H1 (cell line): ENCODE measurements around the gene TMEM225. TPM values are rescaled to one million over a fixed set of nuclear protein-coding genes. Genes with fewer than 3 reads are reported as not detected.

Experiments
- CTCF ChIA-PET: fragments of 300-600 bp; sonication (Branson Sonifier 250); formaldehyde crosslinking; loops from one replicate; lab custom pipeline; 2021; ENCODE audit not compliant: partially characterized antibody; lab: Charles Lee
- POLR2A ChIA-PET: fragments of 300-600 bp; sonication (Branson Sonifier 250); formaldehyde crosslinking; loops from one replicate; lab custom pipeline; 2021; ENCODE audit warnings: inconsistent platforms; ENCODE audit not compliant: partially characterized antibody; lab: Charles Lee
- DNase-seq, 2 experiments: peaks; one replicate each; pipeline versions ENCODE4 v3.0.0 to v3.0.0-alpha.2; 2010 to 2022; ENCODE audit warnings: low spot score in 2 of 2, low read depth in 1 of 2, mixed read lengths in 1 of 2
- FAIRE-seq: peaks from 2 replicates; lab custom pipeline; 2011; peaks lifted over from hg19 to GRCh38; lab: Jason Lieb, UNC
- H2AFZ ChIP-seq: 2 replicates; pipeline ENCODE4 v1.8.1; 2012; ENCODE audit warnings: low read length, inconsistent platforms
- H2AK5ac ChIP-seq: 2 replicates; pipeline ENCODE4 v1.6.1; 2013; ENCODE audit warnings: low read depth, low read length
- H2BK120ac ChIP-seq: replicated peaks from 2 replicates; pipeline ENCODE3; 2013; ENCODE audit warnings: low read depth, low read length, inconsistent platforms
- H2BK12ac ChIP-seq: 2 replicates; pipeline ENCODE4 v1.6.1; 2013; ENCODE audit warnings: low read depth, low read length
- H2BK15ac ChIP-seq: 2 replicates; pipeline ENCODE4 v1.6.1; 2013; ENCODE audit warnings: low read length
- H2BK20ac ChIP-seq: 2 replicates; pipeline ENCODE4 v1.6.1; 2013; ENCODE audit warnings: low read length
- H2BK5ac ChIP-seq: 2 replicates; pipeline ENCODE4 v1.6.1; 2013; ENCODE audit warnings: low read depth, low read length
- H3K14ac ChIP-seq: 2 replicates; pipeline ENCODE4 v1.6.1; 2013; ENCODE audit warnings: inconsistent platforms; ENCODE audit not compliant: insufficient read length
- H3K18ac ChIP-seq: 2 replicates; pipeline ENCODE4 v1.6.1; 2013; ENCODE audit warnings: low read length; ENCODE audit errors: extremely low read depth
- H3K23ac ChIP-seq: 2 replicates; pipeline ENCODE4 v1.6.1; 2013; ENCODE audit warnings: inconsistent platforms; ENCODE audit not compliant: insufficient read length
- H3K23me2 ChIP-seq: 2 replicates; pipeline ENCODE4 v1.6.1; 2013; ENCODE audit warnings: low read depth, low read length
- H3K27ac ChIP-seq: 2 replicates; pipeline ENCODE4 v1.6.1; 2011; ENCODE audit warnings: low read depth, low read length, inconsistent platforms
- H3K27me3 ChIP-seq, 4 experiments: replicated peaks in 1 of 4; 1 replicate in 1 of 4; 2 replicates in 3 of 4; pipeline versions ENCODE4 v1.6.1 to v1.8.1; 2011 to 2013; ENCODE audit warnings: low read length in 3 of 4, mild to moderate bottlenecking in 3 of 4, inconsistent platforms in 2 of 4, mixed read lengths in 2 of 4, moderate library complexity in 1 of 4; ENCODE audit not compliant: control insufficient read depth in 3 of 4, insufficient read depth in 3 of 4; ENCODE audit errors: extremely low read depth in 1 of 4
- H3K36me3 ChIP-seq, 4 experiments: 2 replicates each; pipeline versions ENCODE4 v1.6.1 to v1.8.1; 2011 to 2013; ENCODE audit warnings: mild to moderate bottlenecking in 4 of 4, low read length in 3 of 4, moderate library complexity in 2 of 4, control low read depth in 1 of 4, inconsistent platforms in 1 of 4; ENCODE audit not compliant: insufficient read depth in 4 of 4, control insufficient read depth in 2 of 4
- H3K4ac ChIP-seq: replicated peaks from 2 replicates; pipeline ENCODE3; 2013; ENCODE audit warnings: low read length, low read depth, mixed read lengths, inconsistent platforms; ENCODE audit not compliant: insufficient read length
- H3K4me1 ChIP-seq, 4 experiments: replicated peaks in 1 of 4; 1 replicate in 1 of 4; 2 replicates in 3 of 4; pipeline versions ENCODE4 v1.6.1 to v1.8.1; 2011 to 2013; ENCODE audit warnings: low read length in 3 of 4, inconsistent platforms in 2 of 4, mixed read lengths in 1 of 4; ENCODE audit not compliant: insufficient read depth in 4 of 4, control insufficient read depth in 3 of 4
- H3K4me2 ChIP-seq, 2 experiments: 2 replicates each; pipeline versions ENCODE4 v1.6.1 to v1.8.1; 2011 to 2013; ENCODE audit warnings: low read depth in 2 of 2, low read length in 2 of 2, control low read depth in 1 of 2, inconsistent platforms in 1 of 2, mild to moderate bottlenecking in 1 of 2; ENCODE audit not compliant: insufficient read depth in 1 of 2
- H3K4me3 ChIP-seq, 4 experiments: fragments of 200-600, 300-600 bp in 1 of 4; sonication (generic), shearing (Covaris generic), sonication (Bioruptor Twin) in 1 of 4; 2 replicates each; pipeline versions ENCODE4 v1.5.1 to v1.8.1; 2011 to 2016; ENCODE audit warnings: low read length in 4 of 4, low read depth in 3 of 4, control low read depth in 2 of 4, inconsistent platforms in 2 of 4, mild to moderate bottlenecking in 2 of 4, mixed read lengths in 1 of 4, moderate library complexity in 1 of 4; ENCODE audit not compliant: insufficient read depth in 2 of 4; ENCODE audit errors: extremely low read depth in 1 of 4
- H3K56ac ChIP-seq: replicated peaks from 2 replicates; pipeline ENCODE3; 2013; ENCODE audit warnings: low read depth, mild to moderate bottlenecking, mixed read lengths, low read length, inconsistent platforms; ENCODE audit not compliant: insufficient read length
- H3K79me1 ChIP-seq: 2 replicates; pipeline ENCODE4 v1.6.1; 2013; ENCODE audit warnings: low read depth, low read length, control low read depth
- H3K79me2 ChIP-seq, 2 experiments: 2 replicates each; pipeline versions ENCODE4 v1.6.1 to v1.8.1; 2012 to 2013; ENCODE audit warnings: low read length in 2 of 2, mild to moderate bottlenecking in 2 of 2, inconsistent platforms in 1 of 2; ENCODE audit not compliant: insufficient read depth in 2 of 2, control insufficient read depth in 1 of 2
- H3K9ac ChIP-seq, 4 experiments: replicated peaks in 1 of 4; 1 replicate in 1 of 4; 2 replicates in 3 of 4; pipeline versions ENCODE4 v1.6.1 to v1.8.1; 2011 to 2013; ENCODE audit warnings: low read depth in 3 of 4, low read length in 3 of 4, control low read depth in 2 of 4, mild to moderate bottlenecking in 2 of 4, moderate library complexity in 2 of 4, inconsistent platforms in 1 of 4; ENCODE audit errors: extremely low read depth in 1 of 4
- H3K9me3 ChIP-seq, 2 experiments: 2 replicates each; pipeline versions ENCODE4 v1.6.1 to v1.8.1; 2012 to 2013; ENCODE audit warnings: mild to moderate bottlenecking in 2 of 2, moderate library complexity in 2 of 2, control low read depth in 1 of 2, inconsistent platforms in 1 of 2, low read depth in 1 of 2, low read length in 1 of 2, mixed read lengths in 1 of 2; ENCODE audit not compliant: insufficient read depth in 2 of 2
- H4K20me1 ChIP-seq, 2 experiments: replicated peaks in 1 of 2; 2 replicates each; pipeline versions ENCODE3 to v1.8.1; 2011 to 2013; ENCODE audit warnings: inconsistent platforms in 2 of 2, low read length in 2 of 2, mild to moderate bottlenecking in 1 of 2; ENCODE audit not compliant: insufficient read depth in 2 of 2, control insufficient read depth in 1 of 2
- H4K5ac ChIP-seq: 2 replicates; pipeline ENCODE4 v1.6.1; 2013; ENCODE audit warnings: low read length, low read depth, mixed read lengths, inconsistent platforms; ENCODE audit not compliant: insufficient read length
- H4K8ac ChIP-seq: 2 replicates; pipeline ENCODE4 v1.8.0; 2013; ENCODE audit warnings: mild to moderate bottlenecking, moderate library complexity, low read length, inconsistent platforms; ENCODE audit not compliant: insufficient read depth; ENCODE audit errors: extremely low read depth
- H4K91ac ChIP-seq: replicated peaks from 2 replicates; pipeline ENCODE3; 2013; ENCODE audit warnings: low read length, mixed read lengths, inconsistent platforms; ENCODE audit not compliant: insufficient read length
- BCL11A ChIP-seq, 2 experiments: IDR thresholded peaks; one replicate each; pipeline ENCODE4 v1.6.1; 2011; ENCODE audit warnings: low read depth in 2 of 2, low read length in 2 of 2, mild to moderate bottlenecking in 2 of 2
- HDAC2 ChIP-seq, 2 experiments: fragments of 300-600 bp in 1 of 2; sonication (generic) in 1 of 2; IDR thresholded peaks; 2 replicates each; pipeline ENCODE4 v1.6.1; 2011 to 2012; ENCODE audit warnings: low read depth in 2 of 2, low read length in 2 of 2, mild to moderate bottlenecking in 2 of 2, moderate library complexity in 2 of 2, borderline replicate concordance in 1 of 2, inconsistent platforms in 1 of 2
- KDM1A ChIP-seq: fragments of 200-600, 300-600 bp; sonication (generic); IDR thresholded peaks from 2 replicates; pipeline ENCODE4 v1.7.1; 2016; ENCODE audit warnings: mild to moderate bottlenecking, low read length, borderline replicate concordance
- NRF1 ChIP-seq: IDR thresholded peaks from 2 replicates; pipeline ENCODE4 v1.6.1; 2011; ENCODE audit warnings: mild to moderate bottlenecking, low read depth, low read length, improper control_type of control experiment
- POU5F1 ChIP-seq: IDR thresholded peaks from 2 replicates; pipeline ENCODE4 v1.6.1; 2011; ENCODE audit warnings: low read depth, mild to moderate bottlenecking, low read length, moderate library complexity
- RXRA ChIP-seq: IDR thresholded peaks from 2 replicates; pipeline ENCODE4 v1.6.1; 2011; ENCODE audit warnings: low read depth, mild to moderate bottlenecking, low read length, moderate library complexity; ENCODE audit not compliant: insufficient read depth
- SP2 ChIP-seq: IDR thresholded peaks from 2 replicates; pipeline ENCODE4 v1.6.1; 2012; ENCODE audit warnings: mild to moderate bottlenecking, low read length, inconsistent platforms
- SP4 ChIP-seq: IDR thresholded peaks from 2 replicates; pipeline ENCODE4 v1.6.1; 2012; ENCODE audit warnings: low read length, inconsistent platforms
- WGBS, 2 experiments: shearing (Covaris generic) in 1 of 2; methylation state at CpG; one replicate each; pipeline versions ENCODE4 v1.1.6 to v1.1.7; 2013 to 2015; ENCODE audit warnings: low lambda C conversion rate in 2 of 2, mixed read lengths in 2 of 2, inconsistent platforms in 1 of 2, low coverage in 1 of 2, missing lambda C conversion rate in 1 of 2; ENCODE audit not compliant: insufficient replicate concordance in 2 of 2, insufficient coverage in 1 of 2, insufficient read length in 1 of 2; ENCODE audit errors: extremely low coverage in 1 of 2, missing lambda C conversion rate in 1 of 2; 5-methylcytosine and 5-hydroxymethylcytosine counted together
- polyA plus RNA-seq, 7 experiments: library from polyadenylated mRNA; depleted of rRNA in 3 of 7; stranded (reverse) in 5 of 7; unstranded in 2 of 7; fragments of >200 nt in 5 of 7; fragments of 200-250 nt in 2 of 7; gene quantifications; 1 replicate in 5 of 7; 2 replicates in 1 of 7; 4 replicates in 1 of 7; pipeline versions ENCODE4 v1.2.1 to v1.2.3, GENCODE V29; 2011 to 2013; ENCODE audit warnings: missing spikeins in 2 of 7, mixed read lengths in 2 of 7
- total RNA-seq: library from RNA; stranded (reverse); fragmentation: NEBNext Ultra II Directional; extraction: Animal tissue kit (Norgen Biotek cat#: 25700); gene quantifications from 2 replicates; pipeline ENCODE4 v1.2.1, GENCODE V29; 2021
- TF ChIP-seq, protein P1 (sequence below), 3 experiments: IDR thresholded peaks; 1 replicate in 2 of 3; 2 replicates in 1 of 3; pipeline versions ENCODE4 v1.5.1 to v1.6.1; 2011; ENCODE audit warnings: low read length in 3 of 3, mild to moderate bottlenecking in 3 of 3, inconsistent platforms in 2 of 3, low read depth in 1 of 3, moderate library complexity in 1 of 3; ENCODE audit not compliant: insufficient read depth in 1 of 3; ENCODE audit errors: control extremely low read depth in 1 of 3
- TF ChIP-seq, protein P2 (sequence below): IDR thresholded peaks from 2 replicates; pipeline ENCODE4 v1.6.1; 2012; ENCODE audit warnings: low read length, inconsistent platforms

Gene TMEM225
- total and polyA plus RNA-seq, 2 of the 8 experiments (the other 6 are each of a cell fraction or from before 2014, with no cell fraction given) = not detected

GRCh38 chr11:123899792-123900191, 14.3 kb upstream of the TMEM225 start:
- no peaks in the 10 kb centered on the region for H3K79me2 ChIP-seq
- FAIRE-seq (no peak), DNase-seq (no peak)
- peak overlapping the region; percentile 35; the same call in 1 of the 2 replicates for H2AFZ ChIP-seq
- no peak overlapping the region for H2BK12ac ChIP-seq
- H4K91ac ChIP-seq = peak overlapping the region; percentile 38
- H2AK5ac ChIP-seq = no peak overlapping the region
- no peak overlapping the region for H2BK120ac ChIP-seq
- 92% methylated on average over 3 of the region's 3 CpGs; no CpG with 5 or more reads in 1 of the 2 experiments for WGBS, 2 experiments
- H4K20me1 ChIP-seq = no peaks in the 10 kb centered on the region
- H3K36me3 ChIP-seq = no peaks in the 10 kb centered on the region
- H2BK15ac ChIP-seq = no peak overlapping the region
- no peaks in the 10 kb centered on the region for H3K79me1 ChIP-seq
- no peak overlapping the region for H2BK20ac ChIP-seq
- no peak overlapping the region for H3K4me2 ChIP-seq
- H3K4ac ChIP-seq = no peak overlapping the region
- H3K9ac ChIP-seq = no peak overlapping the region
- 0 out of 7 replicates have a peak, but pooled peaks cover 0 to 3% (median 0%) of the 10 kb centered on the region in 4 experiments for H3K4me1 ChIP-seq
- no peaks in the 10 kb centered on the region for H3K27me3 ChIP-seq
- no peaks in the 10 kb centered on the region for H3K9me3 ChIP-seq
- no peak overlapping the region for H3K18ac ChIP-seq
- no peak overlapping the region for H3K56ac ChIP-seq
- no peak overlapping the region for H3K4me3 ChIP-seq
- H2BK5ac ChIP-seq = no peak overlapping the region
- H3K23me2 ChIP-seq = no peaks in the 10 kb centered on the region
- POLR2A ChIA-PET = no interaction called here
- CTCF ChIA-PET = no interaction called here
- H4K5ac ChIP-seq = no peak overlapping the region
- no peak overlapping the region for H3K23ac ChIP-seq
- no peak overlapping the region for H4K8ac ChIP-seq
- no peak overlapping the region; the same call in 1 of the 2 replicates for H3K27ac ChIP-seq
- H3K14ac ChIP-seq = no peak overlapping the region
- TF ChIP-seq, protein P1, sequence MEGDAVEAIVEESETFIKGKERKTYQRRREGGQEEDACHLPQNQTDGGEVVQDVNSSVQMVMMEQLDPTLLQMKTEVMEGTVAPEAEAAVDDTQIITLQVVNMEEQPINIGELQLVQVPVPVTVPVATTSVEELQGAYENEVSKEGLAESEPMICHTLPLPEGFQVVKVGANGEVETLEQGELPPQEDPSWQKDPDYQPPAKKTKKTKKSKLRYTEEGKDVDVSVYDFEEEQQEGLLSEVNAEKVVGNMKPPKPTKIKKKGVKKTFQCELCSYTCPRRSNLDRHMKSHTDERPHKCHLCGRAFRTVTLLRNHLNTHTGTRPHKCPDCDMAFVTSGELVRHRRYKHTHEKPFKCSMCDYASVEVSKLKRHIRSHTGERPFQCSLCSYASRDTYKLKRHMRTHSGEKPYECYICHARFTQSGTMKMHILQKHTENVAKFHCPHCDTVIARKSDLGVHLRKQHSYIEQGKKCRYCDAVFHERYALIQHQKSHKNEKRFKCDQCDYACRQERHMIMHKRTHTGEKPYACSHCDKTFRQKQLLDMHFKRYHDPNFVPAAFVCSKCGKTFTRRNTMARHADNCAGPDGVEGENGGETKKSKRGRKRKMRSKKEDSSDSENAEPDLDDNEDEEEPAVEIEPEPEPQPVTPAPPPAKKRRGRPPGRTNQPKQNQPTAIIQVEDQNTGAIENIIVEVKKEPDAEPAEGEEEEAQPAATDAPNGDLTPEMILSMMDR (IDR thresholded peaks at IDR 0.05; ENCODE audit: control extremely low read depth in 1 of 3, insufficient read depth in 1 of 3, low read depth in 1 of 3, low read length in 3 of 3) = no peak
- TF ChIP-seq, protein P2, sequence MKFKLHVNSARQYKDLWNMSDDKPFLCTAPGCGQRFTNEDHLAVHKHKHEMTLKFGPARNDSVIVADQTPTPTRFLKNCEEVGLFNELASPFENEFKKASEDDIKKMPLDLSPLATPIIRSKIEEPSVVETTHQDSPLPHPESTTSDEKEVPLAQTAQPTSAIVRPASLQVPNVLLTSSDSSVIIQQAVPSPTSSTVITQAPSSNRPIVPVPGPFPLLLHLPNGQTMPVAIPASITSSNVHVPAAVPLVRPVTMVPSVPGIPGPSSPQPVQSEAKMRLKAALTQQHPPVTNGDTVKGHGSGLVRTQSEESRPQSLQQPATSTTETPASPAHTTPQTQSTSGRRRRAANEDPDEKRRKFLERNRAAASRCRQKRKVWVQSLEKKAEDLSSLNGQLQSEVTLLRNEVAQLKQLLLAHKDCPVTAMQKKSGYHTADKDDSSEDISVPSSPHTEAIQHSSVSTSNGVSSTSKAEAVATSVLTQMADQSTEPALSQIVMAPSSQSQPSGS = no peak
- TF ChIP-seq BCL11A (IDR thresholded peaks at IDR 0.05; ENCODE audit: low read depth in 2 of 2, low read length in 2 of 2) (no peak), KDM1A (no peak), SP4 (no peak), SP2 (no peak), NRF1 (no peak), RXRA (no peak), HDAC2 (IDR thresholded peaks at IDR 0.05; ENCODE audit: borderline replicate concordance in 1 of 2, low read depth in 2 of 2, low read length in 2 of 2) (no peak), POU5F1 (no peak)
